Measurements from ENCODE around the gene PTPN9.
"Not testable (repeated sequence)": the region's sequence is repeated elsewhere in the genome, so short reads cannot be mapped to it uniquely, and the experiment has no call there.

PTPN9 gene

GRCh38 chr15:75451674-75452363 lies 127.3 kb downstream of the PTPN9 start, which contains the start of gene SIN3A:
Gene SIN3A, minus strand, starts transcription at chr15:75451690. Its CDS starts 21,315 bp downstream, at chr15:75430375.
- FAIRE-seq, result peak; percentile 100

- no peak for FAIRE-seq
Observed at GRCh38 chr15:75451202-75451673, 127.9 kb downstream of the PTPN9 start.

- FAIRE-seq, result peak; percentile 91
Observed at GRCh38 chr15:75450307-75451201, 128.6 kb downstream of the PTPN9 start.

GRCh38 chr15:75449585-75450306 lies 129.4 kb downstream of the PTPN9 start:
- FAIRE-seq, result no peak

GRCh38 chr15:75448171-75448570 lies 130.9 kb downstream of the PTPN9 start:
- FAIRE-seq, result not testable (repeated sequence)

GRCh38 chr15:75446151-75446550 lies 133.0 kb downstream of the PTPN9 start:
- no peak for FAIRE-seq

GRCh38 chr15:75445324-75445723 lies 133.8 kb downstream of the PTPN9 start:
- not testable (repeated sequence) for FAIRE-seq

- not testable (repeated sequence) for FAIRE-seq
Observed at GRCh38 chr15:75443972-75444453, 135.1 kb downstream of the PTPN9 start.

GRCh38 chr15:75437721-75438120 lies 141.4 kb downstream of the PTPN9 start:
- no peak for FAIRE-seq

- no peak for FAIRE-seq
Observed at GRCh38 chr15:75436881-75437280, 142.2 kb downstream of the PTPN9 start.

- no peak for FAIRE-seq
Observed at GRCh38 chr15:75431682-75432081, 147.4 kb downstream of the PTPN9 start.

GRCh38 chr15:75431270-75431669 lies 147.8 kb downstream of the PTPN9 start:
- no peak for FAIRE-seq

GRCh38 chr15:75430259-75430658 lies 148.9 kb downstream of the PTPN9 start:
- FAIRE-seq, result no peak

GRCh38 chr15:75428152-75428551 lies 151.0 kb downstream of the PTPN9 start:
- FAIRE-seq, result no peak

GRCh38 chr15:75425966-75426500 lies 153.1 kb downstream of the PTPN9 start:
- no peak for FAIRE-seq

- FAIRE-seq, result no peak
Observed at GRCh38 chr15:75422554-75422953, 156.6 kb downstream of the PTPN9 start.

- FAIRE-seq, result no peak
Observed at GRCh38 chr15:75420698-75421097, 158.4 kb downstream of the PTPN9 start.

GRCh38 chr15:75416584-75416983 lies 162.5 kb downstream of the PTPN9 start:
- FAIRE-seq, result no peak

All from G401.6 (cell line).